HG02623 (cell line): ENCODE measurements around the gene WNT6.
A peak's percentile ranks its signal among the peaks of the same experiment; 100 is the strongest.

Experiments used
- ATAC-seq: cut with Tn5 transposase; IDR thresholded peaks from one replicate; pipeline ENCODE4 v1.9.1; 2021; ENCODE audit warnings: moderate library complexity; ENCODE audit not compliant: unreplicated experiment

The WNT6 gene

DNA sequence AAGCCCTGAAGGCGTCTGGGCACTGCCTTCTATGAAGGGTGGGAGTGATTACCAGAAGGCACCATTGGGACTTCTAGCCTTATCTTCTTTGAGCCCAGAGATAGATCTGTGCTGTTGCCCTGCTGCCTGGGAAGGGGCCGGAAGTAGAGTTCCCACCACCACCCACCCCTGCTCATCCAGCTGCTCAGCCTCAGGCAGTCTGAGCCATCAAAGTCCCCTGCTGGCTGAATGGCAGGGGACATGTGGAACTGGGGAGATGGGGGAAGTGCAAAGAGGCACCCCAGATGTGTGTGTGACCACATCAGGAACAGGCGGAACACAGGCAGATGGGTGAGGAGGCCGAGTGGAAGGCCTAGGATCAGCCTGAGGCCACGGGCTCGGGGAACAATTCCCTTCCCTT lies 17.7 kb downstream of the WNT6 start:
- no peak for ATAC-seq

DNA sequence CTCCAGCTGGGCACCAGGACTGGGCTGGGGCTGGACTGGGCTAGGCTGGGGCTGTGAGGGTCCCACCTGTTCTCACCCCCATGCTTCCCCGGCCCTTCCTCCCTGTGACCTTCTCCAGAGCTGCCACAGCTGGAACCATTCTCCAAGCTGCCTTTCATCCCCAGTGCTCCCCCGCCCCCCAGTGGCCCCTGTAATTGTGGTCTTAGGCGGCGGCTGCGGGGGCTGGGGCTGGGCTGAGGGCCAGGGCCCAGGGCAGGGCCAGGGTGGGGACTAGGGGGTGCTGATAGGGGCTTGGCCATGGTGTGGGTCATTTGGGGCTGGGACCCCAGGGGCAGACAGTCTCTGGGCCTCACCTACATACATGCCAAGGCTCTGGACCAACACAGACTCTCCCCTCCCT lies 18.3 kb downstream of the WNT6 start:
- no peak for ATAC-seq

DNA sequence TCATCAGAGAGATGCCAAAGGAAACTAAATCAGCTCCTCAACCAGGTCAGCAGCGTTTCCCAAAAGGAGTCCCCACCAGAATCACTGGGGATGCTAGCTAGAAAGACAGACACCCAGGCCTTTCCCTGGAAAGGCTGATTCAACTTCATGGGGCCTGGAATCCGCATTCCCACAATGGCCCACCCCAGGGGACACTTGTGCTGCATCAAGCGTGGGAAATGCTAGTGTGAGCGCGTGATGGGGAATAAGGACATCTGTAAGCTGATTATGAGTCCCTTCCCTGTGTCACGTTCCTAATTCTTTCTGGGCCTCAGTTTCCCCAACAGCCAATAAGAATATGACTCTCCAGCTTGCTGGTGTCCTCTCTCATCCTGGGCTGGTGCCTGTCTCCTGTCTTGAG lies 18.9 kb downstream of the WNT6 start:
- ATAC-seq = no peak

DNA sequence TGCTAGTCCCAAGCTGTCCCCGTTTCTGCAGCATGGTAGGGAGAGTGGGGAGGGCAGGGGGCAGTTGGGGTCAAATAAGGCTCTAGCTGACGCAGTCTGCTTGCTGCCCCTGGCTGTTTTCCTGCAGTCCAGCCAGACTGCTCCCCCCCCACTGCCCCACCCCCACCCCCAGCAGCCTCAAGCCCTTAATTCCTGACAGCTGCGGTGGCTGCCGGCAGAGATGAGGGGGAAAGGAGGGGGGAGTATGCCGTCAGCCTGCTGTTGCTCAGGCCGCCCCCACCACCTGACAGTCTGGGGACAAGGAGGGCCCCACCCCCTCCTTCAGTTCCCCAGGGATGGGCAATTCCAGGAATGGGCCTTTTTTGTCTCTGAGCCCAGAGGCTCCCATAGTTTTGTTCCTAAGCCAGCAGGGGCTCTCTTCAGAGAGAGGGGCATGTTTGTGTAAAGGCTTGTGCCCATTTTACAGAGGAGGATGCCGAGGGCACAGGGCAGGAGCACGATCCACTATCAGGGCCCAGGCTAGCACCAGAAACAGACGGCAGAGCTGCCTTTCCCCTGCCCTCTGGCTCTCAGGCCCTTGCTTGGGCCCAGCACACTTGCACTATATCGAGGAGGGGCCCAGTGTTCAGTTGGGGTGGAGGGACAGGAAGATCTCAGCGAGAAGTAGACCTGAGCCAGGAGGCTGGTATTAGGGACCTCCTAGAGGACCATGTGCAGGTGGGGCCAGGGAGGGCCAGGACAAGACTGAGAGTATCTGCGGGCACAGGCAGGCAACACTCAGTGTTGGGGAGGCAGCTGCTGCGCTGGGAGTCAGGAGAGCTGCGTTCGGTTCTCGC lies 19.5 kb downstream of the WNT6 start:
- no peak for ATAC-seq

DNA sequence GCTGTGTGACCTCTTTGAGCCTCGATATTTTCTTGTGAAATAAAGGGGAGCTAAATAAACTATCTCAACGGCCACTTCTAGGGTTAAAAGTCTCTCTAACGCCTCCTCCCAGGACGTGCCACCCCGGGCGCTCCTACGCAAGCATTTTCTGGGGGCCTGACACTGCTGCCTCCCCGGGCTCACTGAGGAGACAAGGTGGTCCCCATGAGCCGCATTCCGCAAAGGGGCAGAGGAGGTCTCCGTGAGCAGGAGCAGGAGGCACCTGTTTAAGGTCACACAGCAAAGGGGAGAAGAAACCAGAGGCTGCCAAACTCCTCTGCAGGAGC lies 20.1 kb downstream of the WNT6 start:
- ATAC-seq = no peak

DNA sequence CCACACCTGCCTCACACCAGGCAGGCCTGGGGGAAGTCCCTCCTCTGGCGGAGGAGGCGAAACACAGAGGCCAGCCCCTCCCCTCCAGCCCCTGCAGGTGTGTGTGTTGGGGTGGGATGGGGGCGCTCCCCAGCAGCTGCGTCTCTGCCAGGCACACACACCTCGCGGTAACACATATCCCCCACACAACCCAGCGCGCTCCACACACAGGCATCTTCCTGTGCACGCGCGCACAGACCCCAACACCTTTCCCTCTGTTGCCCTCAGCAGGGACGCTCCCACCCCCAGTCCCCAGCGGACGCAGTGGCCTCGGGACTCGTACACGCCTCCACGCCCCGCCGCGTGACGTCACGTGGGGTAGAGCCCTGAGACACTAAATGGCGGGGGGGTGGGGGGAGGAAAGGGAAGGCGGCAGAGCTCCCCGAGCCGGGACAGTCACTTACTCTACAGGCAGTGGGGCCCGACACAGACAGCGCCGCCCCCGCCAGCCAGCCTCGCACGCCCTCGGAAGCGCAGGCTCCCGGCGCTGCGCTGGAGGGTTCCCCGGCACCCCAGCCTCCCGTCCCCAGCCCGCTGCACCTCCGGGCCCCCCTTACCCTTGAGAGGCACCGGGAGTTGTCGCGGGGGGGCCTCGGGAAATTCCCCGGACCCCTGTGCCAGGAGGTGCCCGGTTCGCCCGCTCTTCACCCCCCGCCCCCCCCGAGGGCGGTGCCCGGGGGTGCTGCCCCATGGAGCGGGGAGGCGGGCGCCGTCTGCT lies 20.7 kb downstream of the WNT6 start, which contains the start of gene WNT10A:
WNT10A (plus strand) TSS at position 751 of the 757 bp plus-strand sequence. CDS start 144 bp downstream, outside the sequence.
- peak; percentile 73 for ATAC-seq

DNA sequence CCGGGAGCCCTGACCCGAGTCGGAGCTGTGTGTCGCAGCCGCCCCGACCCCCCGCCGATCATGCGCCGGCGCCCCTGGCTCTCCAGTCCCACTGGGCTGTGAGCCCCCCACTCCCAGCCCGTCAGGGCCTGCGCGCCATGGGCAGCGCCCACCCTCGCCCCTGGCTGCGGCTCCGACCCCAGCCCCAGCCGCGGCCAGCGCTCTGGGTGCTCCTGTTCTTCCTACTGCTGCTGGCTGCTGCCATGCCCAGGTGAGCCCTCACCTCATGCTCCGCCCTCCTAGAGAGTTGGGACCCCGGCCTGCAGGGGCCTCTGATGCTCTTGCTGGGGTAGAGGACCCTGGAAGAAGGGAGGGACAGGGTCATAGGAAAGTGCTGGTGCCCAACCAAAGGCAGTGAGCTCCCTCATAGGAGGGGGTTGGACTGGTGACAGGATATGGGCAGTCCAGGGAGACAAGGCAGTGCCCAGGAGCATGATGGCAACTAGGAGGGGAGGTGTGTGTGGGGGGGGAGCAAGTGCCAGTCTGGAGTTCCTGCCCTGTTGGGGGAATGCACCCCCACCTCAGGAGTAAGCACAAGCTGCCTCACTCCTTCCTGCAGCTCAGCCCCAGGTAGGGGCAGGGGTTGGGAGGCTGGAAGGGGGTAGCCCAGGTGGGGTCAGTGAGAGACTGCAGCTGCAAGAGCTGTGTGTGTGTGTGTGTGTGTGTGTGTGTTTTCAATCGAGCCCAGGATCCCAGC lies 21.4 kb downstream of the WNT6 start:
- no peak for ATAC-seq

DNA sequence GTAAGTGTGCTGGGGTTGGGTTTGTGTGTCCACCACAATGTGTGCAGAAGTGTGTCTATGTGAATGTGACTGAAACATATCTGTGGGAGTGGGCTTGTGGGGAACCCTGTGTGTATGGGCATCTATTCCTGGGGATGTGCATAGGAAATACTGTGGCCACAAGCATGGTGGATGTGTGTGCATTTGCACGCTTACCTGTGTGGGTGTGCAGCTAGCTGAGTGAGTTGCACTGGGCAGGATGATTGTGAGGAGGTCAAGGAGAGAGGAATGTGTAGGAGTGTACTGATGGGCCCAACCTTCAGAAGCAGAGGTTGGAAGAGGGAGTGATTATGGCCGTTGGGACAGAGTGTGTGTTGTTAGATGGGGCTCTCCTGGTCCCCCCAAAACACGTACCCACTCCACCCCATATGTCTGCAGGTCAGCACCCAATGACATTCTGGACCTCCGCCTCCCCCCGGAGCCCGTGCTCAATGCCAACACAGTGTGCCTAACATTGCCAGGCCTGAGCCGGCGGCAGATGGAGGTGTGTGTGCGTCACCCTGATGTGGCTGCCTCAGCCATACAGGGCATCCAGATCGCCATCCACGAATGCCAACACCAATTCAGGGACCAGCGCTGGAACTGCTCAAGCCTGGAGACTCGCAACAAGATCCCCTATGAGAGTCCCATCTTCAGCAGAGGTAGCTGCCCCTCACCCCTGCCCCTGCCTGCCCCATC lies 22.3 kb downstream of the WNT6 start:
- ATAC-seq = no peak

DNA sequence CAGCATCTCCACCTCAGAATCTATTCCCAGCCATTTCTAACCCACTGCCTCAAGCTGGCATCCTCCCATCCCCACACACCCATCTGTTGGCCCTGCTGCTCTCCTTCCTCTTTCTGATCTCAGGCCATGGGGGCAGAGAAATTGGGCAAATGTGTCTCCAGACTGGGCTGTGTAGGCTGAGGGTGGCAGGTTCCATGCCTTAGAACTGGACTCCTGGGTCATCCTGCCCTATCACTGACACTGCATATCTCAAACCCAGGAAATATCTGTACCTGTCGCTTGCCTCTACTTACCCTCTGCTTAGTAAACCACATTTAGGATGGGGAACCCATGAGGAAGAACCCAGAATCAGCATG lies 22.8 kb downstream of the WNT6 start:
- ATAC-seq = no peak

DNA sequence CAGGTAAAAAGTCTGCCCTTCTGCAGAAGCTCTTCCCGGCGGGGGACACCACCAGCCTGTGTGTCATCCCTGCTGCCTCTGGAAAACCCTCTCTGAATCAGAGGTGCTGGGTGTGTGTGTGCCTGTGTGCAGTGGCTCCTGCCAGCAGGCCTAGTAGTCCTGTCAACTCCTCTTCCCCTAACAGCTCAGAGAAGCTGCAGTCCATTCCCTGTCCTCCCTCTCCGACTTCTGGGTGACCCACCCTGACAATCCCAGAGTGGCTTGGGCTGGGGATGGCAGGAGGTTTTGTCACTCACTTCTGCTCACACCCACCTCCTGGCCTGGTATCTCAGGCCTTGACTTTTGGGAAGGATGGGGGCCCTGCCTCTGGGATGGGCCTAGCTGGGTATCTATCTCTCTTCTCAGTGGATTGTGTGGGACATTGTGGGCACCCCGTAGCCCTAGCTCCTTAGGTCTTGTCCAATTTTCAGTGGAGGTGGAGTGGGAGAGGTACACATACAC lies 23.3 kb downstream of the WNT6 start:
- ATAC-seq = no peak

DNA sequence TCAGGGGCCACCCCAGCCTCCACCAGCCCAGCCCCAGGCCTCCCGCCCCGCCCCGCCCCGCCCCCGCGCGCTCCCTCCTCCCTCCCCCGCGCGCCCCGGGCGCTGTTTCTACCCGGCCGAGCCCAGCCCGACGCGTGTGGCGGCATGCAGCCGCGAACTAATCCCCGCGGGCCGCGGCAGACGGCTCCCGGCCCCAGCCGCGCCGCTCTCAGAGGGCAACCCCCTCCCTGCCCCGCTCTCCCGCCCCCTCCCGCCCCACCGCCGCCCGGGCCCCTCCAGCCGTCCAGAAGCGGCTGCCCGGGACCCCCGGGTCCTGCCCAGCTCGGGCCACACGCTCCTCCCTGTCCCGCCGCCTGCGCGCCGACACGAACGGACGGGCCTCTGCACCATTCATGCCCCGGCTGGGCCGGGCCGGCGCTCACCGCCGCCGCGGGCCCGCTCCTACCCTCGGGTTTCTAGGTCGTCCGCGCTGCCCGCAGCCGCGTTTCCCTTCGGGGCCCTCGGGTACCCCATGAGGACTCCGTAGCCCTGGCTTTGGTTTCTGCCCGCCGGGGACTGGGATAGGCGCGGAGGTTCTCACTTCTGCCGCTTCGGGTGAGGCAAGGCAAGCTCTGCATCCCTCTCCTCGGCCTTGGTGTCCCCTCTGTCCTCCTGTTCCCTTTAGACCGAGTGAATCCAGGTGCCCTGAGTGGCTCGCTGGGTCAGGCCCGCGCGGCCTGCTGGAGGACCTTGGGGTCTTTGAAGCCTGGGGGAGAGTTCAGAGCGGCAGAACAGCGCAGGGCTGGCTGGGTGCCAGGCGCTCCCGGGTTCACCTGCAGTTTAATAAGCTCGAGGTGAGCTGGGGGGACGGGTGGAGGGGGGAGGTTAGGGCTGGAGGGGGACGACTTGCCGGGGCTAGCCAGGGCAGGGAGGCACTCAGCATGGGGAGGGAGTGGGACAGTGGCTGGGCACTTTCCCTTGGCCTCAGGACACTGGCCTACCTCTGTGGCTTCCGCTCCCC lies 24.2 kb downstream of the WNT6 start:
- ATAC-seq = no peak

DNA sequence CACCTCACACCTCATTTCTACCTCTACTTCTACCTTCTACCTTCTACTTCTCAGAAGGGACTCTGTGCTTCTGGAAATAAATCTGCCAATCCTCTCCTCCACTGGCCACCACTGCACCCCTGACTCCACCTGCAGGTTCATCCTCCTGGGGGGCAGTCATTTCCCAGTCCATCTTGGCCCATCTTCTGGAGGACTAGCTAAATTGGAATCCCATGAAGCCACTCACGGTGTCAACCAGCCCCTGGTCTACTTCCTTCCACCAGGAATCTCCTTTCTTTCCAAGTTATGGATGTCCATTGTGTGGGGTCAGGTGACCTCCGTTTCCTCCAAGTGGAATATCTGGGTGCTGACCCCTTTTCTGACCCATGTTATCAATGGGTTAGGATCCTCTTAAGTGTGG lies 24.9 kb downstream of the WNT6 start:
- ATAC-seq = no peak

DNA sequence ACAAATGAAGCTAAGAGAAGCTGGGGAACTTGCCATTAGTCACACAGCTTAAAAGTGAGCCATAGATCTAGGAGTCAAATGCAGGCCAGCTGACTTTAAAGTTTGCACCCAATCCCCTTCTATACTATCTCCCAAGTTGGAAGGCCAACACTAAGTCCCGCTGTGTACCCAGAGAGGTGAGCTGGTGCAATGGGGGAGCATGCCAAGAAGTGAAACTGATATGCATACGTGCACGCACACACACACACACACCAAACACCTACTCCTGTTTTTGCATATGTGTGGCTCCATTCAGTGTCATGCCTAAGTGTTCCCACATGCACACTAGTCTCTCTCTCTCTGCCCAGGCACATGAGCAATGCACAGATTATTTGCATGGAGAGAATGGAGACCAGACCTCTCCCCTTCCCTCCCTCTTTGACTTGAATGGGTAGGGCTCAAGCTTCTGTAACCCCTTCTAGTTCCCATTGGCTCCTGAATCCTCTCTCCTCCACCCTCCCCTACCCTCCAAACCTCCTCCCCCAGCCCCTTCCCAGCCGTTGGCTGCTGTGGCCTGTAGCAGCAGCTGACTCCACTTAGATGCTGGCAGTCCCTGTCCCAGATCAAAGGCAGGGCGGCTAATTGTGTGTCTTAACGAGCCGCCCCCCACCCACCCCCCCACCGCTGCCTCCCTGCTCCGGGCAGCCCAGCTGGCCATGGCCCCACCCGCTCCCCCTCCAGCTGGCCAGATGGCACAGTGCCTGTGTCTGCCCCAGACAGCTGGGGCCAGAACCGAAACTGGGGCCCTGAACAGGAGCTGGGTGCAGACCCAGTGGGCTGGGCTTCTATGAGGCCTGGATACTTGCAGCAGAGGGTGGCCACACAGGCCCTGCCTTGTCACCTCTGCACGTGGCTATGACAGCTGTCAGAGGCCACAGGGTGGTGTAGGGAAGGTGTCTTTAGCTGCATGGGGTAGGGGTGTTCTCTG lies 26.7 kb downstream of the WNT6 start:
- ATAC-seq = peak; percentile 53

DNA sequence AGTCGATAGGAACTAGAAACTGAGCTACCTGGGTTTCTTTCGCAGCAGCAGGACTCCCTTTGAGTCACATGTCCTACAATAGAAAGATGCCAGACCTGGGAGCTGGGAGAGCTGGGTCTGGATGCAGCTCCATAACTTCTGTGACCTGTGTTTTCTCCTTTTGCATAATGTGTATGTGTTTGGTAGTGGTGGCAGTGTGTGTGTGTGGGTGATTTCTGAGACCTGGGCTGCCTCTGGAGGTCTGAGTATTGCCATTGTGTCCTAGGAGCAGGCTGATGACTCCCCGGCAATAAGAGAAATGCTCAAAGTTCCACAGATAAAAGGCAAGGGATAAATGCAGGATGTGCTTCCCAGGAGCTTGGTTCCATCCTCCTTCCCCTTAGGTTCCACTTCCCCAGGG lies 27.5 kb downstream of the WNT6 start:
- ATAC-seq = no peak

DNA sequence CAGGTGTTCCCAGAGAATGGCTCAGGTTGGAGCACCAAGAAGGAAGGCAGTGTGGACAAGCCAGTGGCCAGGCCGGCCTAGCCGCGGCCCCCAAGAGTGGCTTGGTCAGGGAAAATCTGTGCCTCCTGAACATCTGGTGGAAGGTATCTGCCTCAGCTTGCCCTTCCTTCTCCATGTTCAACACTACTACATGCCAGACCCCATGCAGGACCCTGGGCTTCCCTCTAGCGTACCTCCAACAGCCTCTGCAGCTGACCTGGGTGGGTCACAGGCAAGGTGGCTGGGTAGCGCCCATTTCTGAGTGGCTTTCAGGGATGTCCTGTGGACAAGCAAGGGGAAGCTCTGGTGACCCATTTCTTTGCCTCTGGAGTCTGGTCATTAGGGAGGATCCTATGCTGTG lies 28.7 kb downstream of the WNT6 start:
- no peak for ATAC-seq

DNA sequence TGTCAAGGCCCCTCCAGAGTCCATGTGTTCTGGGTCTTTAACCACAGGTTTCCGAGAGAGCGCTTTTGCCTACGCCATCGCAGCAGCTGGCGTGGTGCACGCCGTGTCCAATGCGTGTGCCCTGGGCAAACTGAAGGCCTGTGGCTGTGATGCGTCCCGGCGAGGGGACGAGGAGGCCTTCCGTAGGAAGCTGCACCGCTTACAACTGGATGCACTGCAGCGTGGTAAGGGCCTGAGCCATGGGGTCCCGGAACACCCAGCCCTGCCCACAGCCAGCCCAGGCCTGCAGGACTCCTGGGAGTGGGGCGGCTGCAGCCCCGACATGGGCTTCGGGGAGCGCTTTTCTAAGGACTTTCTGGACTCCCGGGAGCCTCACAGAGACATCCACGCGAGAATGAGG lies 30.3 kb downstream of the WNT6 start:
- ATAC-seq = no peak

DNA sequence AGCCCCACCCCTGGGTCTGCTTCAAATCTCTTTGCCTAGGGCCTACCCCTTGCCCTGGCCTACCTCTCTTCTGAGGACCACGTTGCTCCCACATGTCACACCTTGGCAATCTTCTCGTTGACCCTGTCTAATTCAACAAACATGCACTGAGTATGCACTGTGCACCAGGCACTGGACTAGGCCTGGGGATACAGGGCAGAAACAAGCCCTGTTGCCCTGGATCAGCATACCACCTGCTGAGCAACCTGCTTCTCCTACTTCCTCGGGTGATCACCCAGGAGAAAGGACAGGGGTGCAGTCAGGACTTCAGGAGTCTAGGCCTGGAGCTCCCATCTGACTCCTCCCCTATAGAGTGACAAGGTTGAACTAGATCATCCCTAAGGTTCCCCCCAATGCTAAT lies 30.8 kb downstream of the WNT6 start:
- ATAC-seq = no peak

DNA sequence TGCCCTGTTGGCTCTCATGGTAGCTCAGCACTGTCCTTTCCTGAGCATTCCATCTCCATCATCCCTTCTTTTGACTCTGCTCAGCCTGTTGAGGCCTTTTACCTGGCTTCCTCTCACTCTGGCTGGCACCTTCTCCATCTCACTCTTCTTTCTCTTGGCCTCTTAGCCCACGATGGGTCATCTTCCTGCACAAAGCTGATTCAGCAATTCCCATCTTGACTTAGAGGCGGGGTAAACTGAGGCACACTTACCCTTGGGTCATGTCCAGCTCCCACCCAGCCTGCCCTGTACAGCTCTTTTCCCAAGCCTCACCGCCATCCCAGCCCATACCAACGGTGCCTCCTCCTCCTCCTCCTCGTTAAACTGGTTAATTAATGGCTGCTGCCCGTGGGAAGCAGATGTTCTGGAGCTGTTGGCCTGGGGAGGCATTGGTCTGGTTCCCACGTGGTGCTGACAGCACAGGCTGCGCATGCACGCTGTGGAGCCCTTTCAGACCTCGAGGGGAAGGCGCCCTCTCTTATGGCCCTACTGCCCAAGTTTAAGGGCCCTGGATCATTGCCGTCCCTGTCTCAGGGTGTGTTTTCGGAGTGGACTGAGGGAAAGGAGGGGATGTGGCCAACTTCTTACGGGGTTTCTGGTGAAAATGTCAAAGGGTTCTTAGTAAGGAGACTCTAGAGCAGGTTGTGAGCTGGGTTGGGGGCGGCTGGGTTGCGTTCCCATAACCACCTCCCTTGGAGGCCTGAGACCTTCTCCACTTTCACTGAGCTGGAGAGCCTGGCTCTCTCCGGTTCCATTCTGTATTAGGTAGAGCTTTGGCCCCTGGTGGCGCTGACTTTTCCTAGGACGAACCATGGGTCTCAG lies 31.9 kb downstream of the WNT6 start:
- no peak for ATAC-seq
